IPS DF 6.9 (cell line): Measurements from ENCODE around the gene CHRM3.

ENCODE experiments used
- DNase-seq: peaks from one replicate; pipeline ENCODE4 v3.0.0-alpha.2; 2013; ENCODE audit warnings: low read depth, low spot score
- H3K27ac ChIP-seq: one replicate; pipeline ENCODE4 v1.5.1; 2013; ENCODE audit warnings: low read length, control low read depth
- H3K27me3 ChIP-seq: 2 replicates; pipeline ENCODE4 v1.6.1; 2013; ENCODE audit warnings: mild to moderate bottlenecking, low read length; ENCODE audit not compliant: control insufficient read depth, insufficient read depth
- H3K36me3 ChIP-seq: 2 replicates; pipeline ENCODE4 v1.6.1; 2013; ENCODE audit warnings: low read length; ENCODE audit not compliant: control insufficient read depth, insufficient read depth
- H3K4me1 ChIP-seq: 2 replicates; pipeline ENCODE4 v1.6.1; 2013; ENCODE audit warnings: low read length; ENCODE audit not compliant: control insufficient read depth, insufficient read depth
- H3K4me3 ChIP-seq: 2 replicates; pipeline ENCODE4 v1.5.1; 2013; ENCODE audit warnings: mild to moderate bottlenecking, low read length
- H3K9me3 ChIP-seq: 2 replicates; pipeline ENCODE4 v1.6.1; 2013; ENCODE audit warnings: low read length, inconsistent platforms; ENCODE audit not compliant: control insufficient read depth, insufficient read depth
- WGBS: extraction: QIAGEN DNeasy Blood & Tissue Kit; methylation state at CpG from one replicate; pipeline ENCODE4 v1.1.7; 2013; ENCODE audit warnings: mixed read lengths, missing lambda C conversion rate; ENCODE audit not compliant: insufficient read length, insufficient coverage; 5-methylcytosine and 5-hydroxymethylcytosine counted together

Gene CHRM3

GRCh38 chr1:239432255-239432654 is 45.9 kb downstream of the CHRM3 start:
- H3K4me3 ChIP-seq: no peak overlapping the region
- no CpG with 5 or more reads among the region's 1 CpG for WGBS

DNA sequence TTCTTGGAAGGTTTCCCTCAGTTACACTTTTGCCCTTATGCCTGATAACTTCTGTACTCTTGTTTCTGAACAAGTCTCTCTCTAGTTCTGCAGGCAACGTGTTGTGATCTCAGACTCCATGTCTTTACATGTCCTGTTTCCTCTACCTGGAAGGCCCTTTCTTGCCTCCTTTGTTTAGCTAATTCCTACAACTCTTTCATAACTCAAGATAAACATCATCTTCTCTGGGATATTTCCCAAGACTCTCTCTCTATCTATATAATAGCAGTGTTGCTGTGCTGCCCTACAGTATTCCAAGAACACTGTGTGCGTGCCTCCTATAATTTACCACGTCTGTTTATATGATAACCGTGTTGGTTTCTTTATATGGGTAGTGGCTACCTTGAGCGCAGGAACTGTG is 47.8 kb downstream of the CHRM3 start:
- DNase-seq: no peak
- Histone ChIP-seq H3K9me3 (no peaks in the 10 kb centered on the region), H3K27me3 (no peaks in the 10 kb centered on the region), H3K4me3 (no peak overlapping the region), H3K36me3 (no peaks in the 10 kb centered on the region), H3K27ac (no peak overlapping the region), H3K4me1 (no peaks in the 10 kb centered on the region)
- no CpG with 5 or more reads among the region's 5 CpGs for whole genome bisulfite sequencing

More at GRCh38 chr1:239432255-239432654, 45.9 kb downstream of the CHRM3 start:
- H3K4me1 ChIP-seq: no peaks in the 10 kb centered on the region
- H3K9me3 ChIP-seq: no peaks in the 10 kb centered on the region
- H3K36me3 ChIP-seq: no peaks in the 10 kb centered on the region
- H3K27ac ChIP-seq: no peak overlapping the region
- no peaks in the 10 kb centered on the region for H3K27me3 ChIP-seq
- DNase-seq: no peak
